ENCODE data around the gene TBCE.
"Not testable (repeated sequence)": the region's sequence is repeated elsewhere in the genome, so short reads cannot be mapped to it uniquely, and the experiment has no call there.

The TBCE gene

DNA sequence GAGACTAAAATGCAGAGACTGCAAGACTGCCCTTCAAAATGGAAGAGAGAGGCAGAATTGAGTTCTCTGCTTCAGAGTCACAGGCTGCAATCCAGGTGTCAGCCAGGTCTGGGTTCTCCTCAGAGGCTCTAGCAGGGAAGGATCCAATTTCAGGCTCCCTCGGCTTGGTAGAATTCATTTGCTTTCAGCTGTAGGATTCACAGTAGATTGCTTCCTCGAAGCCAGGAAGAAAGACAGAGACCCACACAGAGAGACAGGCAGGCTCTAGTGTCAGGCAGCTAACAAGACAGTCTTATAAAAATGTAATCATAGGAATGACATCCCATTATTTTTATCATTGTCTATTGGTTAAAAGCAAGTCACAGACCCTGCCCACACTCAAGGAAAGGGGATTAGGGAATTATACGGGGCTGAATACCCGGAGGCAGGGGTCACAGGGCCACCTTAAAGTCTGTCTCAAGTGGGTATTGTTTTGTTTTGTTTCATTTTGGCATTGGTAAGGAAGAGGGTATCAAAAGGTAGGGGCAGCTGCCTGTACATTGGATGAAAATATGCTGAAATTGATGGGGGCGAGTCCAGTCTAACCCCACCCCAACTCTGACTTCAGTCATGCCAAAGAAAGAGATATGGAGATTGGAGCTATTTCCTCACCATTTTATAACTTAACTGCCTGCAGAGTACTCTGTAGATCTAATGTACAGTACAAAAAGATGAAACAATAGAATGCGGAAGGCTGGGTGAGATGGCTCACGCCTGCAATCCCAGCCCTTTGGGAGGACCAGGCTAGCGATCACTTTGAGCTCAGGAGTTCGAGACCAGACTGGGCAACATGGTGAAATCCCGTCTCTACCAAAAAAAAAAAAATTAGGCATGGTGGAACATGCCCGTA is 9.5 kb upstream of the TBCE start:
- no peak for DNase-seq (ENCODE audit: low read depth in 2 of 2)

DNA sequence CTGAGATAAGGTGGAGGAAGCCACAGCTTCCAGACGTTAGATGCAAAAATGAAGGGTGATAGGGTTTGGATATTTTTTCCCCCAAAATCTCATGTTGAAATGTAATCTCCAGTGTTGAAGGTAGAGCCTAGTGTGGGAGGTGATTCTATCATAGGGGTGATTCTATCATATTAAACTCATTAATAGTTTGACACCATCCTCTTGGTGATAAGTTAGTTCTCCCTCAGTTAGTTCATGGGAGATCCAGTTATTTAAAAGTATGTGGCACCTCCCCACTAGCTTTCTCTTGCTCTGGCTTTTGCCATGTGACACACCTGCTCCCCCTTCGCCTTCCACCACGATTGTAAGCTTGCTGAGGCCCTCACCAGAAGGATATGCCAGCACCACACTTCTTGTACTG is 8.3 kb upstream of the TBCE start:
- DNase-seq (ENCODE audit: low read depth in 2 of 2), result no peak

GRCh38 chr1:235364189-235364588 is 3.0 kb upstream of the TBCE start:
- DNase-seq (ENCODE audit: low read depth in 2 of 2), result not testable (repeated sequence)

GRCh38 chr1:235366286-235366685 is 941 bp upstream of the TBCE start:
- DNase-seq (ENCODE audit: low read depth in 2 of 2), result no peak

DNA sequence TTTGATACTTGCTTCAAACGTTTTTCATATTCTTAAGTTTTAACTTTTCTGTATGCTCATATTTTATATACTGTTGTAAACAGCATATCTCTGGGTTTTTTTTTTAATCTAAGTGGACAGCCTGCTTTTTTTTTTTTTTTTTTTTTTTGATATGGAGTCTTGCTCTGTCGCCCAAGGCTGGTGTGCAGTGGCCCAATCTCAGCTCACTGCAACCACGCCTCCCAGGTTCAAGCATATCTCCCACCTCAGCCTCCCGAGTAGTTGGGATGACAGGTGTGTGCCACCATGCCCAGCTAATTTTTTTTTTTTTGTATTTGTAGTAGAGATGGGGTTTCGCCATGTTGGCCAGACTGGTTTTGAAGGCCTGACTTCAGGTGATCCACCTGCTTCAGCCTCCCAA is 1.2 kb downstream of the TBCE start:
- DNase-seq (ENCODE audit: low read depth in 2 of 2), result no peak

- DNase-seq (ENCODE audit: low read depth in 2 of 2), result no peak
Observed at GRCh38 chr1:235369802-235370201, 2.6 kb downstream of the TBCE start.

DNA sequence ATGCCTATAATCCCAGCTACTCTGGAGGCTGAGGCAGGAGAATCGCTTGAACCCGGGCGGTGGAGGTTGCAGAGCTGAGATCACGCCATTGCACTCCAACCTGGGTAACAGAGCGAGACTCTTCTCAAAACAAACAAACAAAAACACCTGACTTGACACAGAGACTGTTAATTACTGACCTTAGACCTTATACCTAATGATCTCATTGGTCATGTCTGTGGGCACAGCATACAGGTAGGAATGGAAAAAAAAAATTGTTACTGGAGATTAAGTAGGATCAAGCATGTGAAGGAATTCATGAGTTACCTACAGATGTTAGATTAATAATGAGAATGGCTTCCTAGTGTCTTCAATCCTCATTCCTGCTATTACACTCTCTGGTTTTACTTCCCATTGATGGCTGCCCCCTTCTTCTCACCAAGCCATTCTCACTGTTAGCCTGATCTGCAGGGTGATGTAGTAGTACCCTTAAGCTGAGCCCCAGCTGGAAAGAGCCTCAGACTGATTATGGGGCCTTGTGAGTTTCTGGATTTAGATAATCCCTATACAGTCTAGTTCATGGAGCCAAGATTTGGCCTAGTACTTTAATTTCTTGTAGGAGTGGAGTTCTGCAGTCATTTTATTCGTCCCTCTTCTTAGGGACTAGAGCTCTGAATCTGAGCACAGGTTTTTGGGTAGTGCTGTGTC is 8.8 kb downstream of the TBCE start:
- DNase-seq (ENCODE audit: low read depth in 2 of 2), result no peak

DNA sequence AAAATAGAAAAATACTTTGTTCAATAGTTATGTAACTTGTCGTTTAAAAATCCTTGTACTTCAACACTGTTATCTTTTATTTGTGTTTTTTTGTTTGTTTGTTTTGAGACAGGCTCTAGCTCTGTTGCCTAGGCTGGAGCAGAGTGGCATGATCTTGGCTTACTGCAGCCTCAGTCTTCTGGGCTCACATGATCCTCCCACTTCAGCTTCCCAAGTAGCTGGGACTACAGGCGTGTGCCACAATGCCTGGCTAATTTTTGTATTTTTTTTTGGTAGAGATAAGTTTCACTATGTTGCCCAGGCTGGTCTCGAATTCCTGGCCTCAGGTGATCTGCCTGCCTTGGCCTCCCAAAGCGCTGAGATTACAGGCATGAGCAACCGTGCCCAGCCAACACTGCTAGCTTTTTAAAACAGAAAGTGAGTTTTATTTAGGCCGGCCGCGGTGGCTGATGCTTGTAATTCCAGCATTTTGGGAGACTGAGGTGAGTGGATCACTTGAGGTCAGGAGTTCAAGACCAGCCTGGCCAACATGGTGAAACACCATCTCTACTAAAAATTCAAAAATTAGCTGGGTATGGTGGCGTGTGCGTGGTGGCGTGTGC is 11.0 kb downstream of the TBCE start:
- DNase-seq (ENCODE audit: low read depth in 2 of 2), result not testable (repeated sequence)

DNA sequence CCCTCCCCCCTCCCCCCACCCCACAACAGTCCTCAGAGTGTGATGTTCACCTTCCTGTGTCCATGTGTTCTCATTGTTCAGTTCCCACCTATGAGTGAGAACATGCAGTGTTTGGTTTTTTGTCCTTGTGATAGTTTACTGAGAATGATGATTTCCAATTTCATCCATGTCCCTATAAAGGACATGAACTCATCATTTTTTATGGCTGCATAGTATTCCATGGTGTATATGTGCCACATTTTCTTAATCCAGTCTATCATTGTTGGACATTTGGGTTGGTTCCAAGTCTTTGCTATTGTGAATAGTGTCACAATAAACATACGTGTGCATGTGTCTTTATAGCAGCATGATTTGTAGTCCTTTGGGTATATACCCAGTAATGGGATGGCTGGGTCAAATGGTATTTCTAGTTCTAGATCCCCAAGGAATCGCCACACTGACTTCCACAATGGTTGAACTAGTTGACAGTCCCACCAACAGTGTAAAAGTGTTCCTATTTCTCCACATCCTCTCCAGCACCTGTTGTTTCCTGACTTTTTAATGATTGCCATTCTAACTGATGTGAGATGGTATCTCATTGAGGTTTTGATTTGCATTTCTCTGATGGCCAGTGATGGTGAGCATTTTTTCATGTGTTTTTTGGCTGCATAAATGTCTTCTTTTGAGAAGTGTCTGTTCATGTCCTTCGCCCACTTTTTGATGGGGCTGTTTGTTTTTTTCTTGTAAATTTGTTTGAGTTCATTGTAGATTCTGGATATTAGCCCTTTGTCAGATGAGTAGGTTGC is 14.9 kb downstream of the TBCE start:
- not testable (repeated sequence) for DNase-seq (ENCODE audit: low read depth in 2 of 2)

GRCh38 chr1:235385633-235386032 is 18.4 kb downstream of the TBCE start:
- not testable (repeated sequence) for DNase-seq (ENCODE audit: low read depth in 2 of 2)

DNA sequence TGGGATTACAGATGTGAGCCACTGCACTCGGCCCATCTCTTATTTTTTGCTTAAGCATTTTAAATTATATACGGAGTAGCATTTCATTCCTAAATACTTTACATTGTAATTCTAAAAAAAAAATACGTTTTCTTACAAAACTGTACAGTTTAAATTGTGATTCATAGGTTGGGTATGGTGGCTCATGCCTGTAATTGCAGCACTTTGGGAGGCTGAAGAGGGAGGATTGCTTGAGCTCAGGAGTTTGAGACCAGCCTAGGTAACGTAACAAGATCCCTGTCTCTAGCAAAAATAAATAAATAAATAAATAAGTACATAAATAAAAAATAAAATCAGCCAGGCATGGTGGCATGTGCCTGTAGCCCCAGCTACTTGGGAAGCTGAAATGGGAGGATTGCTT is 24.6 kb downstream of the TBCE start:
- no peak for DNase-seq (ENCODE audit: low read depth in 2 of 2)

- DNase-seq (ENCODE audit: low read depth in 2 of 2), result peak; percentile 93 to 94
Observed at GRCh38 chr1:235397733-235398132, 30.5 kb downstream of the TBCE start.

GRCh38 chr1:235399661-235400060 is 32.4 kb downstream of the TBCE start:
- no peak for DNase-seq (ENCODE audit: low read depth in 2 of 2)

GRCh38 chr1:235401251-235401650 is 34.0 kb downstream of the TBCE start:
- peak; percentile 42 to 45 for DNase-seq (ENCODE audit: low read depth in 2 of 2)

GRCh38 chr1:235402457-235403200 is 35.4 kb downstream of the TBCE start:
- DNase-seq (ENCODE audit: low read depth in 2 of 2), result no peak

GRCh38 chr1:235403593-235403992 is 36.4 kb downstream of the TBCE start:
- DNase-seq (ENCODE audit: low read depth in 2 of 2), result no peak

- no peak for DNase-seq (ENCODE audit: low read depth in 2 of 2)
Observed at GRCh38 chr1:235404190-235404589, 37.0 kb downstream of the TBCE start.

DNA sequence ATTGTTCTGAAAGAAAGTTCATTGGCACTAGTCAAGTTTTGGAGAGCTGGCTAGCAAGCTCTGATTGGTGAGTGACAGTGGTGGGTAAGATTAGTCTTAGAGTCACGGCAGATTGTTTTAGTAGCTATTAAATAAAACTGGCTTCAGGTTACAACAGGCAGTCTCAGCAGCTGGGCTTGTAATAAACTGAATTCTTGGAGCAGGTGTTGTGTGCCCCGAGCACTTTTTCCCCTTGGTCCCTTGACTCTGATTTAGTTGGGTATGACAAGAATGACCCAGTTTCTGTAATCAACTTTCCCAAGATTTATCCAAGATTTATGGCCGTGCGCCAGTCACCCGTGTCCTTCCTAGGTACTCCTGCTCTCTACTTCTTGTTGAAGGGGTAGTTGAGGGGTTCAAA is 40.2 kb downstream of the TBCE start:
- no peak for DNase-seq (ENCODE audit: low read depth in 2 of 2)

DNA sequence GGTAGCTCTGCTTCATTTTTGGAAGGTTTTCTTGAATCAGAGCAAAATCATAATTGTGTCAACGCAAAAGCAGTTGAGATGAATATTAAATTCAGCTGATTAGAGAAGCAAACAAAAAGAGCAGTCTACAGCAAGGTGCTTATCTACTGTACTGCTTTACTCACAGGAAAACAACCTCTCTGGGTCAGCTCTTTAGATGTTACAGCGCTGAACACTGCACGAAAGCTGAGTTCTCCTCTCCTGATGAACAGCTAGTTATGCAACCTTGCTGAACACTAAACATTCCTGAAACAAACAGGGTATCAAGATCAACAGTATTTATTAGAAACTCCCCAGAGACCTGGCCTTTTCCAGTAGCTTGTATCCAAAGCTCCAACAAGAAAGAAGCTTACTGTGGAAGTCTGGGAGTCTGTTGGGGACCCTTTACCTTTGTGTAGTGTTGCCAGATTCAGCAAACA is 41.3 kb downstream of the TBCE start:
- DNase-seq (ENCODE audit: low read depth in 2 of 2), result no peak

DNA sequence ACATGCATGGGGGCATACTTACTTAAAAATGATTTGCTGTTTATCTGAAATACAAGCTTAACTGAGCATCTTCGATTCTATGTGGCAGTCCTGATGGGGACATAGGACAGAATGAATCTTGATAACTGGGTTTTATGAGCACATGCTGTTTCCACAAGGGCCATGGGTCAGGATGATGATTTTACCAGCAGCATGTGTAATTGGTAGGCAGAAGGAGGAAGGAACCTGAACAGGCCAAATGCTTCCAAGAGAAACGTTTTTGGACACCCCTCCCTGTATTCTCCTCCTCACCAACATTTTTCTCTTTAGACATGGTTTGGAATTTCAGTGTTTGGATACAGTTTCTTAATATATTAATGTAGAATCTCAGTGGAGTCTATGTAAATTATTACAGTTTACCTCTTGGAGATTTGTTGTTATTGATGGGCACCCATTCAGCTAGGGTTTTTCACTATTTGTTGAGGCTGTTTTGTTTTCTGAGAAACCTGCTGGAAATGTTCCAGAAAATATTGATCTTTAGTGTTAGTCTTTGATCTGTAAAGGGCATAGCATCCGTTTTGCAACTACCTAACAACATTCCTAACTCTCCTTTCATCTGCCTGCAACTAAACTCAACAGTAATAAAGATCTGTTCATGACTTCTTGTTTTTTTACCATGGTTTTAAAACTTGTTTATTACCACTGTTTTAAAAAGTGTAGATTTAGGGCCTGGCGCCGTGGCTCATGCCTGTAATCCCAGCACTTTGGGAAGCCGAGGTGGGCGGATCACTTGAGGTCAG is 42.0 kb downstream of the TBCE start:
- no peak for DNase-seq (ENCODE audit: low read depth in 2 of 2)
